Measurements from ENCODE around the gene FAM76B.
A peak's percentile ranks its signal among the peaks of the same experiment; 100 is the strongest.

FAM76B gene

GRCh38 chr11:95791709-95792033 is 2.1 kb upstream of the FAM76B start:
- Histone ChIP-seq H3K27me3 (replicated peaks; ENCODE audit: control insufficient read depth, insufficient read depth, low read length) (no peaks in the 10 kb centered on the region), H3K4me1 (ENCODE audit: control insufficient read depth, insufficient read depth, low read length) (peaks cover 26% of the 10 kb centered on the region), H3K4me3 (ENCODE audit: low read length) (peak overlapping the region; percentile 97), H3K9me3 (ENCODE audit: control insufficient read depth, low read length) (no peaks in the 10 kb centered on the region), H3K9ac (ENCODE audit: low read length) (peak overlapping the region; percentile 91), H3K36me3 (ENCODE audit: control insufficient read depth, insufficient read depth, low read length, severe bottlenecking) (peaks cover 2% of the 10 kb centered on the region)
- no peak for DNase-seq (ENCODE audit: low read depth)

- Histone ChIP-seq H3K9me3 (ENCODE audit: control insufficient read depth, low read length) (no peaks in the 10 kb centered on the region), H3K4me3 (ENCODE audit: low read length) (peak overlapping the region; percentile 97), H3K4me1 (ENCODE audit: control insufficient read depth, insufficient read depth, low read length) (peaks cover 26% of the 10 kb centered on the region), H3K9ac (ENCODE audit: low read length) (peak overlapping the region; percentile 91), H3K27me3 (replicated peaks; ENCODE audit: control insufficient read depth, insufficient read depth, low read length) (no peaks in the 10 kb centered on the region), H3K36me3 (ENCODE audit: control insufficient read depth, insufficient read depth, low read length, severe bottlenecking) (peaks cover 8% of the 10 kb centered on the region)
- DNase-seq (ENCODE audit: low read depth), result peak; percentile 69
These were observed 1.5 kb upstream of the FAM76B start for GRCh38 chr11:95790933-95791708.

GRCh38 chr11:95790123-95790932 is 746 bp upstream of the FAM76B start, which contains the start of gene CEP57:
TSS of gene CEP57 (plus strand) at chr11:95790498. CDS start at chr11:95790699, 201 bp downstream.
- peaks cover 26% of the 10 kb centered on the region for H3K4me1 ChIP-seq (ENCODE audit: control insufficient read depth, insufficient read depth, low read length)
- DNase-seq (ENCODE audit: low read depth), result peak; percentile 99
- no peaks in the 10 kb centered on the region for H3K27me3 ChIP-seq (replicated peaks; ENCODE audit: control insufficient read depth, insufficient read depth, low read length)
- H3K9ac ChIP-seq (ENCODE audit: low read length), result peak within 1 kb of the TSS; percentile 91
- H3K4me3 ChIP-seq (ENCODE audit: low read length), result peak within 1 kb of the TSS; percentile 97
- H3K9me3 ChIP-seq (ENCODE audit: control insufficient read depth, low read length), result no peaks in the 10 kb centered on the region
- peaks cover 16% of the 10 kb centered on the region for H3K36me3 ChIP-seq (ENCODE audit: control insufficient read depth, insufficient read depth, low read length, severe bottlenecking)

GRCh38 chr11:95788921-95789505 is 569 bp downstream of the FAM76B start:
- Histone ChIP-seq H3K4me1 (ENCODE audit: control insufficient read depth, insufficient read depth, low read length) (peaks cover 26% of the 10 kb centered on the region), H3K4me3 (ENCODE audit: low read length) (peak overlapping the region; percentile 97), H3K9me3 (ENCODE audit: control insufficient read depth, low read length) (no peaks in the 10 kb centered on the region), H3K9ac (ENCODE audit: low read length) (peak overlapping the region; percentile 91), H3K36me3 (ENCODE audit: control insufficient read depth, insufficient read depth, low read length, severe bottlenecking) (peaks cover 27% of the 10 kb centered on the region), H3K27me3 (replicated peaks; ENCODE audit: control insufficient read depth, insufficient read depth, low read length) (no peaks in the 10 kb centered on the region)
- DNase-seq (ENCODE audit: low read depth), result peak; percentile 72

GRCh38 chr11:95780544-95780943 is 9.0 kb downstream of the FAM76B start:
- Histone ChIP-seq H3K9me3 (ENCODE audit: control insufficient read depth, low read length) (no peaks in the 10 kb centered on the region), H3K4me3 (ENCODE audit: low read length) (no peak overlapping the region), H3K27me3 (replicated peaks; ENCODE audit: control insufficient read depth, insufficient read depth, low read length) (no peaks in the 10 kb centered on the region), H3K4me1 (ENCODE audit: control insufficient read depth, insufficient read depth, low read length) (no peaks in the 10 kb centered on the region), H3K36me3 (ENCODE audit: control insufficient read depth, insufficient read depth, low read length, severe bottlenecking) (peaks cover 95% of the 10 kb centered on the region), H3K9ac (ENCODE audit: low read length) (no peak overlapping the region)
- DNase-seq (ENCODE audit: low read depth), result no peak

- Histone ChIP-seq H3K9me3 (ENCODE audit: control insufficient read depth, low read length) (no peaks in the 10 kb centered on the region), H3K36me3 (ENCODE audit: control insufficient read depth, insufficient read depth, low read length, severe bottlenecking) (peaks cover 97% of the 10 kb centered on the region), H3K27me3 (replicated peaks; ENCODE audit: control insufficient read depth, insufficient read depth, low read length) (no peaks in the 10 kb centered on the region), H3K4me3 (ENCODE audit: low read length) (no peak overlapping the region), H3K4me1 (ENCODE audit: control insufficient read depth, insufficient read depth, low read length) (no peaks in the 10 kb centered on the region), H3K9ac (ENCODE audit: low read length) (no peak overlapping the region)
- no peak for DNase-seq (ENCODE audit: low read depth)
These were observed 10.9 kb downstream of the FAM76B start for GRCh38 chr11:95778699-95779098.

- Histone ChIP-seq H3K4me1 (ENCODE audit: control insufficient read depth, insufficient read depth, low read length) (no peaks in the 10 kb centered on the region), H3K4me3 (ENCODE audit: low read length) (no peak overlapping the region), H3K36me3 (ENCODE audit: control insufficient read depth, insufficient read depth, low read length, severe bottlenecking) (peaks cover 95% of the 10 kb centered on the region)
These were observed 12.7 kb downstream of the FAM76B start for GRCh38 chr11:95776859-95777258.

GRCh38 chr11:95768521-95768920 is 21.1 kb downstream of the FAM76B start:
- peaks cover 36% of the 10 kb centered on the region for H3K36me3 ChIP-seq (ENCODE audit: control insufficient read depth, insufficient read depth, low read length, severe bottlenecking)
- no peaks in the 10 kb centered on the region for H3K27me3 ChIP-seq (replicated peaks; ENCODE audit: control insufficient read depth, insufficient read depth, low read length)
- peak; percentile 30 for DNase-seq (ENCODE audit: low read depth)
- H3K4me1 ChIP-seq (ENCODE audit: control insufficient read depth, insufficient read depth, low read length), result peaks cover 19% of the 10 kb centered on the region
- H3K4me3 ChIP-seq (ENCODE audit: low read length), result no peak overlapping the region
- H3K9me3 ChIP-seq (ENCODE audit: control insufficient read depth, low read length), result no peaks in the 10 kb centered on the region
- H3K9ac ChIP-seq (ENCODE audit: low read length), result no peak overlapping the region

More at GRCh38 chr11:95776859-95777258, 12.7 kb downstream of the FAM76B start:
- Histone ChIP-seq H3K9ac (ENCODE audit: low read length) (no peak overlapping the region), H3K27me3 (replicated peaks; ENCODE audit: control insufficient read depth, insufficient read depth, low read length) (no peaks in the 10 kb centered on the region), H3K9me3 (ENCODE audit: control insufficient read depth, low read length) (no peaks in the 10 kb centered on the region)
- DNase-seq (ENCODE audit: low read depth), result no peak

GRCh38 chr11:95767498-95767897 is 22.1 kb downstream of the FAM76B start:
- H3K27me3 ChIP-seq (replicated peaks; ENCODE audit: control insufficient read depth, insufficient read depth, low read length), result no peaks in the 10 kb centered on the region
- no peak overlapping the region for H3K4me3 ChIP-seq (ENCODE audit: low read length)
- peaks cover 26% of the 10 kb centered on the region for H3K36me3 ChIP-seq (ENCODE audit: control insufficient read depth, insufficient read depth, low read length, severe bottlenecking)
- no peaks in the 10 kb centered on the region for H3K9me3 ChIP-seq (ENCODE audit: control insufficient read depth, low read length)
- H3K9ac ChIP-seq (ENCODE audit: low read length), result no peak overlapping the region
- DNase-seq (ENCODE audit: low read depth), result peak; percentile 85
- peaks cover 19% of the 10 kb centered on the region for H3K4me1 ChIP-seq (ENCODE audit: control insufficient read depth, insufficient read depth, low read length)

- no peaks in the 10 kb centered on the region for H3K27me3 ChIP-seq (replicated peaks; ENCODE audit: control insufficient read depth, insufficient read depth, low read length)
- no peak for DNase-seq (ENCODE audit: low read depth)
- H3K9ac ChIP-seq (ENCODE audit: low read length), result no peak overlapping the region
- H3K9me3 ChIP-seq (ENCODE audit: control insufficient read depth, low read length), result no peaks in the 10 kb centered on the region
- H3K4me3 ChIP-seq (ENCODE audit: low read length), result no peak overlapping the region
- peaks cover 19% of the 10 kb centered on the region for H3K36me3 ChIP-seq (ENCODE audit: control insufficient read depth, insufficient read depth, low read length, severe bottlenecking)
- H3K4me1 ChIP-seq (ENCODE audit: control insufficient read depth, insufficient read depth, low read length), result peaks cover 19% of the 10 kb centered on the region
These were observed 22.9 kb downstream of the FAM76B start for GRCh38 chr11:95766701-95767100.

- Histone ChIP-seq H3K27me3 (replicated peaks; ENCODE audit: control insufficient read depth, insufficient read depth, low read length) (no peaks in the 10 kb centered on the region), H3K4me1 (ENCODE audit: control insufficient read depth, insufficient read depth, low read length) (peaks cover 25% of the 10 kb centered on the region), H3K36me3 (ENCODE audit: control insufficient read depth, insufficient read depth, low read length, severe bottlenecking) (peaks cover 6% of the 10 kb centered on the region), H3K9me3 (ENCODE audit: control insufficient read depth, low read length) (no peaks in the 10 kb centered on the region), H3K9ac (ENCODE audit: low read length) (no peak overlapping the region), H3K4me3 (ENCODE audit: low read length) (no peak overlapping the region)
- DNase-seq (ENCODE audit: low read depth), result peak; percentile 89
These were observed 25.2 kb downstream of the FAM76B start for GRCh38 chr11:95764267-95764898.

Data from adipocyte (in vitro differentiated cells).